HL-60 (cell line): ENCODE data around the gene INSIG1.

Source experiments
- GABPA ChIP-seq: IDR thresholded peaks from 2 replicates; pipeline ENCODE4 v1.6.1; 2012; ENCODE audit warnings: low read depth
- POLR2AphosphoS5 ChIP-seq: IDR thresholded peaks from 2 replicates; pipeline ENCODE4 v1.6.1; 2012; ENCODE audit warnings: low read depth
- TF ChIP-seq, protein P1 (sequence below): IDR thresholded peaks from one replicate; pipeline ENCODE4 v1.5.1; 2011; ENCODE audit warnings: low read length, control low read depth, inconsistent platforms; ENCODE audit not compliant: insufficient read depth
- TF ChIP-seq, protein P2 (sequence below): IDR thresholded peaks from 2 replicates; pipeline ENCODE4 v1.6.1; 2012; ENCODE audit warnings: low read depth; ENCODE audit not compliant: insufficient replicate concordance

DNA sequence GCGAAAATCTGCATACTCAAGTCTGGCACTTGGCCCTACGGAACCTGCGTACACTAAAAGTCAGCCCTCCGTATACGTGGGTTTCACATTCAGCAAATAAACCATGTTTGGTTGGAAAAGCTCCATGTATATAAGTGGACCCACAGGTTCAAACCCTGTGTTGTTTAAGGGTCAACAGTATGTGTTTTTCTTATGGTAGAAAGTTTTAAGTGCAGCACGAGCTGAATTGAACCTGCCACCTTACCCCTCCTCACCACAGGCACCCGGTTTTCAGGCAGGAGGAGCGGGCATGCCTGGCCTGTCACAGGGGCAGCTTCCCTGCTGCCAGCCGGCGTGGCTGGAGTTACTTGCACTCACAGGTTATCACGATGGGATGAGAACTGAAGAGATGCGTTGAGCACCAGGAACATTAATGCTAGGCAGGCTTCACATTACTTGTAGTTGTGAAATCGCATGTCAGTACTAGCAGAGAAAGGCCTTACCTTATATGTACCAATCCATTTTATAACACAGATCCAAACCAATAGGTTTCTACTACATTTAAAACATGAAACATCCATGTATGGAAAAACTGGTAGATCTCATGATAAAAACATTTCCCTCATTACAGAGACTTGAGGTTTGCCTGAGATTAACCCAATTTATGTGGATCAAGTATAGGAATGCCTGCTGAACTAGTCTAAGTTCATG is 12.9 kb downstream of the INSIG1 start:
- TF ChIP-seq POLR2AphosphoS5 (peak; percentile 91), GABPA (no peak)
- TF ChIP-seq, protein P1, sequence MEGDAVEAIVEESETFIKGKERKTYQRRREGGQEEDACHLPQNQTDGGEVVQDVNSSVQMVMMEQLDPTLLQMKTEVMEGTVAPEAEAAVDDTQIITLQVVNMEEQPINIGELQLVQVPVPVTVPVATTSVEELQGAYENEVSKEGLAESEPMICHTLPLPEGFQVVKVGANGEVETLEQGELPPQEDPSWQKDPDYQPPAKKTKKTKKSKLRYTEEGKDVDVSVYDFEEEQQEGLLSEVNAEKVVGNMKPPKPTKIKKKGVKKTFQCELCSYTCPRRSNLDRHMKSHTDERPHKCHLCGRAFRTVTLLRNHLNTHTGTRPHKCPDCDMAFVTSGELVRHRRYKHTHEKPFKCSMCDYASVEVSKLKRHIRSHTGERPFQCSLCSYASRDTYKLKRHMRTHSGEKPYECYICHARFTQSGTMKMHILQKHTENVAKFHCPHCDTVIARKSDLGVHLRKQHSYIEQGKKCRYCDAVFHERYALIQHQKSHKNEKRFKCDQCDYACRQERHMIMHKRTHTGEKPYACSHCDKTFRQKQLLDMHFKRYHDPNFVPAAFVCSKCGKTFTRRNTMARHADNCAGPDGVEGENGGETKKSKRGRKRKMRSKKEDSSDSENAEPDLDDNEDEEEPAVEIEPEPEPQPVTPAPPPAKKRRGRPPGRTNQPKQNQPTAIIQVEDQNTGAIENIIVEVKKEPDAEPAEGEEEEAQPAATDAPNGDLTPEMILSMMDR = no peak
- TF ChIP-seq, protein P2, sequence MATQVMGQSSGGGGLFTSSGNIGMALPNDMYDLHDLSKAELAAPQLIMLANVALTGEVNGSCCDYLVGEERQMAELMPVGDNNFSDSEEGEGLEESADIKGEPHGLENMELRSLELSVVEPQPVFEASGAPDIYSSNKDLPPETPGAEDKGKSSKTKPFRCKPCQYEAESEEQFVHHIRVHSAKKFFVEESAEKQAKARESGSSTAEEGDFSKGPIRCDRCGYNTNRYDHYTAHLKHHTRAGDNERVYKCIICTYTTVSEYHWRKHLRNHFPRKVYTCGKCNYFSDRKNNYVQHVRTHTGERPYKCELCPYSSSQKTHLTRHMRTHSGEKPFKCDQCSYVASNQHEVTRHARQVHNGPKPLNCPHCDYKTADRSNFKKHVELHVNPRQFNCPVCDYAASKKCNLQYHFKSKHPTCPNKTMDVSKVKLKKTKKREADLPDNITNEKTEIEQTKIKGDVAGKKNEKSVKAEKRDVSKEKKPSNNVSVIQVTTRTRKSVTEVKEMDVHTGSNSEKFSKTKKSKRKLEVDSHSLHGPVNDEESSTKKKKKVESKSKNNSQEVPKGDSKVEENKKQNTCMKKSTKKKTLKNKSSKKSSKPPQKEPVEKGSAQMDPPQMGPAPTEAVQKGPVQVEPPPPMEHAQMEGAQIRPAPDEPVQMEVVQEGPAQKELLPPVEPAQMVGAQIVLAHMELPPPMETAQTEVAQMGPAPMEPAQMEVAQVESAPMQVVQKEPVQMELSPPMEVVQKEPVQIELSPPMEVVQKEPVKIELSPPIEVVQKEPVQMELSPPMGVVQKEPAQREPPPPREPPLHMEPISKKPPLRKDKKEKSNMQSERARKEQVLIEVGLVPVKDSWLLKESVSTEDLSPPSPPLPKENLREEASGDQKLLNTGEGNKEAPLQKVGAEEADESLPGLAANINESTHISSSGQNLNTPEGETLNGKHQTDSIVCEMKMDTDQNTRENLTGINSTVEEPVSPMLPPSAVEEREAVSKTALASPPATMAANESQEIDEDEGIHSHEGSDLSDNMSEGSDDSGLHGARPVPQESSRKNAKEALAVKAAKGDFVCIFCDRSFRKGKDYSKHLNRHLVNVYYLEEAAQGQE = no peak
